OCI-LY7 (cell line): ENCODE data around the gene CDC42BPG.
"Not testable (repeated sequence)": the region's sequence is repeated elsewhere in the genome, so short reads cannot be mapped to it uniquely, and the experiment has no call there.

Experiments
- CTCF ChIP-seq: fragments of 200-600 bp; sonication (generic); conservative IDR thresholded peaks from 2 replicates; pipeline ENCODE4 v1.5.1; 2014; ENCODE audit warnings: mild to moderate bottlenecking, antibody characterized with exemption, low read length, moderate library complexity, mixed read lengths
- EZH2phosphoT487 ChIP-seq: fragments of 200-600 bp; sonication (generic); IDR thresholded peaks from 2 replicates; pipeline ENCODE4 v1.6.1; 2018; ENCODE audit warnings: low read depth, borderline replicate concordance, mild to moderate bottlenecking, mixed run types, antibody characterized with exemption, low read length, moderate library complexity, mixed read lengths

GRCh38 chr11:64815433-64815832 lies 29.0 kb downstream of the CDC42BPG start:
- not testable (repeated sequence) for TF ChIP-seq CTCF, EZH2phosphoT487
